Activated CD4-positive, alpha-beta T cell treated with anti-CD3 and anti-CD28 coated beads for 4 hours (primary cell): Measurements from ENCODE around the gene MNT.

ENCODE experiments used
- DNase-seq, 2 donors: peaks; one replicate each; pipeline ENCODE4 v3.0.0-alpha.2; 2020

MNT gene

GRCh38 chr17:2362416-2362815, 38.4 kb downstream of the MNT start:
- DNase-seq: no peak

- no peak for DNase-seq
Measured at GRCh38 chr17:2362016-2362415, 38.8 kb downstream of the MNT start.

DNA sequence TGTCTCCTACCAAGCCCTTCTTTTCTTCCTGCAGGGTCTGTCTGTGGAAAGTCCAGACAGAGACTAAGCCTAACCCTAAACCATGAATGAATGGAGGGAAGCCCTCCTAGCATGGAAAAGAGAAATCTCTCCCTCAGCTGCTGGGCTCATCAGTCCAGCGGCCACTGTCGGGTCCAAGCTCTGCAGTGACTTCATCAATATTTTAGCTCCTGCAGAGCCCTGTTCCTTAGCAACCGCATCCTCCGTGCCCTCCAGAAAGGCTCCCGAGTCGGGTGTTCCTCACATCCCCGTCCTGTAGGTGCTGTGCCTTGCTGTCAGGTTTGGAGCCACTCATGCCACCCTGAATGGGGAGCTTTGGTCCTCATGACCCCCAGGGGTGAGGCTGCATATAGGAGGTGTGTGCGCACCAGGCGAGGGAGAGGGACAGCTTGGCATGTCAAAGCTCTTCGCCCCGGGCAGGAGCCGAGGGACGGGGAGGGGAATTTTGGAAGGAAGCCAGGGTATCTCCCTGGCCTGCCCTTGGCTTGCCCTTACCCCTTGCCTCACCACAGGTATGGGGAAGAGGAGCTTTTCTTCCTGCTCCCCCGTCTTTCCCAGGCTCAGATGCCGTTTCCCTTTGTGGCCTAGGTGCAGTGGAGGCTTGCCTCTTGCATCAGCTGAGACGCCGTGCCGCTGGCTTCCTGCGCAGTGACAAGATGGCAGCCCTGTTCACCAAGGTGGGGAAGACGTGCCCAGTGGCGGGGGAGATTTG, 39.7 kb downstream of the MNT start:
- no peak for DNase-seq

- DNase-seq: no peak
Measured at GRCh38 chr17:2357931-2358434, 42.9 kb downstream of the MNT start.

DNA sequence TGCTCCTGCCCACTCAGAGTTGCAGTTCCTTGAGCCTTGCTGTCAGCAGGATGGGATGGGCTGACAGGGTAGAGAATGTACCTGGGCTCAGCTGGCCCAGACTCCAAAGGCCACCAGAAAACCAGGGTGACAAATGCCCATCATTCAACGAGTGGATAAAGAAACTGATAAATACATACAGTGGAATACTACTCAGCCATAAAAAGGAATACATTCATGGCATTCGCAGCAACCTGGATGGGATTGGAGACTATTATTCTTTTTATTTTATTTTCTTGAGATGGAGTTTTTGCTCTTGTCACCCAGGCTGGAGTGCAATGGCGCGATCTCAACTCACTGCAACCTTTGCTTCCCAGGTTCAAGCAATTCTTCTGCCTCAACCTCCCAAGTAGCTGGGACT, 43.6 kb downstream of the MNT start:
- DNase-seq: no peak

DNA sequence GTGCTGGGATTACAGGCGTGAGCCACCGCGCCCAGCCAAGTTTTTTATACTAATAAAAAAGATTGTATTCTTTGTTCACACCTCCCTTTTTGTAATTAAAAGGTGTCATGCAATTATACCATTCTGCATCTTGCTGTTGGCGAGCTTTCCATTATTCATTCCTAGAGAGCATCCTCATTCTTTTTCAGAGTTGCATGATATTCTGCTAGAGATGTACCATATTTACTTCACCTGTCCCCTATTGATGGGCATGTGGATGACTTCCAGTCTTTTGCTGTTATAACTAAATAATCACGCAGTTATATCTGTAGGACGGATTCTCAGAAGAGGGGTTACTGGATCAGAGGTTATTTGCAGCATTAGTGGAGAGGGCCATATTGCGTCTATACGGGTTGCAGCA, 46.5 kb downstream of the MNT start:
- DNase-seq: no peak

DNA sequence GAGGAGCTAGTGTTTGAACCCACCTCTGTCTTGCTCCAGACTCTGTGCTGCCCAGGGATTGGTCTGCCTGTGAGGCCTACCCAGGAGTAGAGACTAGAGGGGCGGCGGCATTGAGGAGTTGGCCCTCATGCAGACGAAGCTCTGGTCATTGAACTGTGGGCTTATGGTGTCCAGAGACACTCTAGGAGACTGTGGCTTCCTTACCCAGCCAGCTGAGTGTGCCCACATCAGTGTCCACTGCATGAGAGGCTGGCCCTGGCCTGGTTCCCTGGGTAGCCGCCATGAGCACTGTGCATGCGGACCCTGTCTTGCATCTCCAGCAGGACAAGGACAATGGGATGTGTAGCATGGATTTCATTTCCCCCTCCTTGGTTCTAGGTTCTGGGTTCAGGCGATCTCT, 49.6 kb downstream of the MNT start:
- no peak for DNase-seq

- DNase-seq: no peak
Measured at GRCh38 chr17:2347805-2348685, 52.8 kb downstream of the MNT start.

DNA sequence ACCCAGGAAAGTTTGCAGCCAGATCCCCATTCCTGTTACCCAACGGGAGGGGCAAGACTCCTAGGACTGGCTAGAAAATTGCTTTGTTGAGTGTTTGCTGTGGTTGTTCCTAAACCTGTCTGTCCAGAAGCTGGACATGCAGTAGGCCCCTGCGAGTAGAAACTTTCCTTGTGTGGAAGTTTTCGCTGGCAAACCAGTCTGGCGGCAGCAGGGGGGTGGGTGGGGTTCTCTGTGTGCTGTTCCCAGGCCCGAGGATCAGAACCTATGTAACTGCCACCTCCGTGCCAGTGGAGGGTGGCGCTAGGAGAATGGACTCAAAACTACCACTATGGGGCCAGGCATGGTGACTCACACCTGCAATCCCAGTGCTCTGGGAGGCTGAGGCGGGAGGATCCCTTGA, 54.4 kb downstream of the MNT start:
- DNase-seq: no peak

DNA sequence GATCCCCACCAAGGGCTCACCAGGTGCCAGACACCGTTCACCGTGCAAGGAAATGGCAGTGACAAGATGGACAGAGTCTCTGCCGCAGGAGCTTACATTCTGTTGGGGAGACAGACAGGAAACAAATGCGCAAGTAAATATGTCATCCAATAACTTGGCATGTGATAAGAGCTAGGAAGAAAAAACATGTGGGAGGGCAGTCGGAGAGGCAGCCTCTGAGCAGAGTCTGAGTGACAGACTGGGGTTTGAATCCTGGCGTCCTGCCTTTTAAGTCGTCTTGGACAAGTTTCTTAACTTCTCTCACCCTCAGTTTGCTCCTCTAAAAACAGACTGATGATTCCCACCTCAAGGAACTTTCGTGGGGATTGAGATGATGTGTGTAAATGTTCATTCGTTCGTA, 56.3 kb downstream of the MNT start:
- no peak for DNase-seq

DNA sequence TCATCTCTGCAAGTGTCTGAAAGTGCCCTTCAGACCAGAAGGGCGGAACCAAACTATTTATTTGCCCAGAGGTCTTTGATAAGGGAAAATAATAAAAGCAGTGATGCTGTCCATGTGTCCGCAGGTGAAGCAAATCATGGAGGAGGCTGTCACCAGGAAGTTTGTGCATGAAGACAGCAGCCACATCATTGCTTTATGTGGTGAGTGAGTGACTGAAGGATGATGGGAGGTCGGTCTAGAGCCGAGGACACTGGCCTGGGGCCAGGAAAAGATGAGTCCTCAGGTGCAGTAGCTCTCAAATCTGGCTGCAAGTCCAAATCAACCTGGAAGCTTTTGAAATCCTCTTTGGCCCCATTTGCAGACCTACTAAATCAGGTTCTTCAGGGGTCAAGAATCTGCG, 57.4 kb downstream of the MNT start:
- peak; percentile 21 to 28 for DNase-seq

DNA sequence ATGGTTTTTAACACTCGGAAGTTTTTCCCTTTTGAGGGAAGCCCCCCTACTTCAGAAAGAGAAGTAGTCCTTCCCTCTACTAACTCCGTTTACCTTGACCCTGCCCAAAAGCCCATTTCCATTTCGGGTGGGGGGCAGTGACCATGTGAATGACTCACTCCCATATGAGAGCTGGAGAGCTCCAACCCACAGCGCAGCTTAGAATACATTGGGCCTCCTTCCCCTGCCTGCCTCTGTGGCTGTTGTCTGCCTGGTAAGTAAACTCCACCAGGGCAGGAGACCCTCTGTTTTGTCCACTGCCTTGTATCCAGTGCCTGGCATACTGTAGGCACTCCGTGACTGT, 62.6 kb downstream of the MNT start:
- DNase-seq: peak in 1 of 2 donors; percentile 6

GRCh38 chr17:2337544-2338314, 63.1 kb downstream of the MNT start:
- peak; percentile 38 to 46 for DNase-seq

DNA sequence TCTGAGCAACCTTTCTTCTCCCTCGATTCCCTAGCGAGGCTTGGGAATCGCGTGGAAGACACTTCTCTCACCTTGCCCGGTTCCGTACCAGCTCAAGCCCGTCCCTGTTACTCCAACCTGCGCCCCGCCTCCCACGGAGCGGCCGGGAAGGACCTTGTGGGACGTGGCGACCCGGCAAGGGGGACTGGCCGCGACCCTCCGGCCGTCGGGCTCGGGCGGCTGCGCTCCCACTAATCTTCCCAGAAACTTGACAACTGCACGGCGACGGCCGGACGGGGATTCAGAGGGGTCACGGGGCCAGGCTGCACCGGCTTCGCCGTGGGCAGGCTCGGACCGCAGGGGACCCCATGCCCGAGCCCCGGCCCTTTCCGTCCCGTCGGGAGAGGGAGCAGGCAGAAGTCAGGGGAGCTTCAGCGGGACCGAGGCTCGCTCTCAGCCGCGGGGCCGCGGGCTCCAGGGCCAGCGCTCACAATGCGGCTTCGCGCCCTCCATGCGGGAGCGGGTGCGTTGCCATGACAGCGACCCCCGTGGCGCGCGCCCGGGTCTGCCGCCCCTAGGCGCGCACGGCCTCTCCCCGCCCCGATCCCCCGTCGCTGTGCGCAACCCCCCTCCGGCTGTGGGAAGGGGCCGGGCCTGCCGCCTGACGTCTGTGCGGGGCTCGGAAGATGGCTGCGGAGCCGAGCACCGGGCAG, 63.9 kb downstream of the MNT start, which contains the start of gene SGSM2:
Gene SGSM2, plus strand, starts transcription at position 650 of the 692 bp plus-strand sequence. CDS start 188 bp downstream, outside the sequence.
- peak; percentile 59 to 61 for DNase-seq

DNA sequence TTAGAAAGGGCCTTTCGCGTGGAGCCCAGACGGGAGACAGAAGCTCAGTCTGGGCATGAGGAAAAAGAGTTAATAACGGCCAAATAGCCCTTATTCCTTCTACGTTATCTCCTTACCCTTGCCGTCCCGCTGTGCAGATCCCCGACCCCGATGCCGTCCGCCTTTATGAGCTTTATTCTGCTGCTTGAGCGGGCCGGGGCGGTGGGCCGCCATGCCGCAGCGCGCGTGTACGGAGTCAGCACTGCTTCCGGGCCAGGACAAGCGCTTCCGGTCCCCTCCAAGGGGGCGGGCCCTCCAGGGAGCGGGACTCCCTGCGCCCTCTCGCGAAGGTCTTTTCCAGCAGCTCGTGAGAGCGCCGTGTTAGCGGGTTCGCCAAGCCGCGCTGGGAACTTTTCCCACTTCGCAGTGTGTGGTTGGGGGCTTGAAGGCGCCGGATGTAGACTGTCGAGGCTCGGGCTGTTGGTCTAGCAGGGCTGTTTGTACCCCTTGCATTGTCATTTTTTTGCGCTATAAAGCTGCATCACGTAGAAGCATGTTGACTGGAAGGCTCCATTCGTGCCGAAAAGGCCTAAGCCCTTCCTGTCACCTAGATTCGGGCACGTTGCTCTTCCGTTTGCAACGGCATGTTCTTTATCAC, 64.5 kb downstream of the MNT start, which contains the start of gene TSR1:
Gene TSR1, minus strand, starts transcription at position 243 of the 637 bp plus-strand sequence. Its CDS starts 30 bp downstream, at position 213.
- DNase-seq: peak; percentile 87 to 88

- no peak for DNase-seq
Measured at GRCh38 chr17:2335726-2336214, 65.1 kb downstream of the MNT start.
